Retinal pigment epithelial cell (primary cell): ENCODE data around the gene COA6.

Experiments used
- DNase-seq: peaks from one replicate; pipeline ENCODE4 v3.0.0-alpha.2; 2010; ENCODE audit warnings: low read depth
- H3K4me3 ChIP-seq: 2 replicates; pipeline ENCODE4 v1.5.1; 2011; ENCODE audit warnings: mild to moderate bottlenecking, low read length, control low read depth, moderate library complexity
- CTCF ChIP-seq: conservative IDR thresholded peaks from 2 replicates; pipeline ENCODE4 v1.5.1; 2011; ENCODE audit warnings: low read depth, low read length, control low read depth, inconsistent platforms

The COA6 gene

GRCh38 chr1:234386122-234386521 is 12.9 kb downstream of the COA6 start:
- no peak for TF ChIP-seq CTCF
- H3K4me3 ChIP-seq = no peak overlapping the region
- DNase-seq = no peak

- no peak overlapping the region for H3K4me3 ChIP-seq
- no peak for TF ChIP-seq CTCF
- DNase-seq = no peak
Measured at GRCh38 chr1:234388094-234388493, 14.8 kb downstream of the COA6 start.

- no peak for TF ChIP-seq CTCF
- no peak overlapping the region for H3K4me3 ChIP-seq
- no peak for DNase-seq
Measured at GRCh38 chr1:234393190-234393589, 19.9 kb downstream of the COA6 start.

- DNase-seq = no peak
- no peak for TF ChIP-seq CTCF
- H3K4me3 ChIP-seq = no peak overlapping the region
Measured at GRCh38 chr1:234395297-234395696, 22.0 kb downstream of the COA6 start.

GRCh38 chr1:234396092-234396491 is 22.8 kb downstream of the COA6 start:
- no peak overlapping the region for H3K4me3 ChIP-seq
- TF ChIP-seq CTCF = no peak
- no peak for DNase-seq

- DNase-seq = no peak
- no peak overlapping the region for H3K4me3 ChIP-seq
- TF ChIP-seq CTCF = no peak
Measured at GRCh38 chr1:234396871-234397270, 23.6 kb downstream of the COA6 start.

GRCh38 chr1:234397732-234398131 is 24.5 kb downstream of the COA6 start:
- DNase-seq = no peak
- no peak overlapping the region for H3K4me3 ChIP-seq

More at GRCh38 chr1:234397732-234398131, 24.5 kb downstream of the COA6 start:
- TF ChIP-seq CTCF = no peak
